Mesendoderm (in vitro differentiated cells): ENCODE measurements around the gene KCNJ12.
"Not testable (repeated sequence)": the region's sequence is repeated elsewhere in the genome, so short reads cannot be mapped to it uniquely, and the experiment has no call there.

Experiments
- DNase-seq: peaks from one replicate; pipeline ENCODE4 v3.0.0; 2013
- H2AK5ac ChIP-seq: 2 replicates; pipeline ENCODE4 v1.6.1; 2013; ENCODE audit warnings: low read length, inconsistent platforms
- H2BK120ac ChIP-seq: 2 replicates; pipeline ENCODE4 v1.6.1; 2013; ENCODE audit warnings: low read depth, mild to moderate bottlenecking, low read length, moderate library complexity, mixed read lengths
- H2BK15ac ChIP-seq: replicated peaks from 2 replicates; pipeline ENCODE4 v1.6.1; 2013; ENCODE audit warnings: low read depth, mild to moderate bottlenecking, moderate library complexity
- H2BK5ac ChIP-seq: 2 replicates; pipeline ENCODE4 v1.6.1; 2013; ENCODE audit warnings: low read length, inconsistent platforms
- H3K18ac ChIP-seq: 2 replicates; pipeline ENCODE4 v1.6.1; 2013; ENCODE audit warnings: mild to moderate bottlenecking, low read length, mixed read lengths
- H3K23ac ChIP-seq: one replicate; pipeline ENCODE4 v1.6.1; 2013; ENCODE audit warnings: low read length
- H3K27ac ChIP-seq: 2 replicates; pipeline ENCODE4 v1.5.1; 2013; ENCODE audit warnings: low read depth, mild to moderate bottlenecking, inconsistent platforms, low read length, moderate library complexity
- H3K27me3 ChIP-seq: 2 replicates; pipeline ENCODE4 v1.6.1; 2013; ENCODE audit warnings: low read length, control low read depth, mild to moderate bottlenecking, inconsistent platforms; ENCODE audit not compliant: insufficient read depth, poor library complexity
- H3K36me3 ChIP-seq: 2 replicates; pipeline ENCODE4 v1.6.1; 2013; ENCODE audit warnings: low read length, inconsistent platforms; ENCODE audit not compliant: control insufficient read depth, insufficient read depth
- H3K4ac ChIP-seq: one replicate; pipeline ENCODE4 v1.6.1; 2013; ENCODE audit warnings: low read depth, mild to moderate bottlenecking, low read length, moderate library complexity
- H3K4me1 ChIP-seq: 2 replicates; pipeline ENCODE4 v1.6.1; 2013; ENCODE audit warnings: low read depth, low read length, inconsistent platforms; ENCODE audit not compliant: control insufficient read depth
- H3K4me2 ChIP-seq: 2 replicates; pipeline ENCODE4 v1.6.1; 2013; ENCODE audit warnings: low read length
- H3K4me3 ChIP-seq: 2 replicates; pipeline ENCODE4 v1.5.1; 2013; ENCODE audit warnings: mild to moderate bottlenecking, low read length
- H3K56ac ChIP-seq: one replicate; pipeline ENCODE4 v1.6.1; 2013; ENCODE audit warnings: low read length
- H3K79me1 ChIP-seq: 2 replicates; pipeline ENCODE4 v1.6.1; 2013; ENCODE audit warnings: low read length, inconsistent platforms
- H3K79me2 ChIP-seq: 2 replicates; pipeline ENCODE4 v1.6.1; 2013; ENCODE audit warnings: mild to moderate bottlenecking, low read length; ENCODE audit not compliant: control insufficient read depth, insufficient read depth
- H3K9ac ChIP-seq: 2 replicates; pipeline ENCODE4 v1.6.1; 2013; ENCODE audit warnings: low read length, inconsistent platforms
- H4K5ac ChIP-seq: one replicate; pipeline ENCODE4 v1.6.1; 2013; ENCODE audit warnings: low read length
- H4K8ac ChIP-seq: one replicate; pipeline ENCODE4 v1.6.1; 2013; ENCODE audit warnings: low read depth, mild to moderate bottlenecking, control low read depth, low read length, moderate library complexity
- WGBS: extraction: QIAGEN DNeasy Blood & Tissue Kit; methylation state at CpG from one replicate; pipeline ENCODE4 v1.1.7; 2013; ENCODE audit warnings: low lambda C conversion rate, missing lambda C conversion rate; ENCODE audit not compliant: insufficient coverage; ENCODE audit errors: extremely low coverage; 5-methylcytosine and 5-hydroxymethylcytosine counted together

KCNJ12 gene

DNA sequence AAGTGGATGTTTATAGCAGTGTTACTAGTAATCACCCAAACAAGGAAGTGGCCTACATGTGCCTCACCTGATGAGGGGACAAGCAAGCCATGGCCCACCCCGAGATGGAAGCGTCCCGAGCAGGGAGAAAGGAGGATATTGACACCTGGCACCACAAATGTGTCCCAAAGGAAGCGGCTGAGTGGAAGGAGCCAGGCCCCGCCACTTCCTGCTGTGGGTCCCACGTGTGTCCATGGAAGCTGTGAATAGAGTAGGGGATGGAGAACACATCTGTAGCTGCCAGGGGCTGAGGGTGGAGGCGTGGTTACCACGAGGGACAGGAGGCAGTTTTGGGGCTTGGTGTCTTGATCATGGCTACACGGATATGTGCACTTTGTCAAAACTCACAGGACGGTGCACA lies 49.2 kb downstream of the KCNJ12 start:
- Histone ChIP-seq H2AK5ac (no peak overlapping the region), H3K4me3 (no peak overlapping the region), H2BK120ac (no peak overlapping the region), H3K18ac (no peak overlapping the region), H4K5ac (no peak overlapping the region), H3K56ac (no peak overlapping the region), H3K4ac (no peak overlapping the region), H3K27me3 (no peaks in the 10 kb centered on the region), H3K27ac (no peak overlapping the region), H3K9ac (no peak overlapping the region), H3K4me2 (no peak overlapping the region), H3K79me1 (no peaks in the 10 kb centered on the region), H3K36me3 (no peaks in the 10 kb centered on the region), H3K23ac (no peak overlapping the region), H3K4me1 (no peaks in the 10 kb centered on the region), H2BK5ac (no peak overlapping the region), H2BK15ac (no peak overlapping the region), H3K79me2 (no peaks in the 10 kb centered on the region), H4K8ac (no peak overlapping the region)
- WGBS = no CpG with 5 or more reads among the region's 10 CpGs
- no peak for DNase-seq

- no peak for DNase-seq
- Histone ChIP-seq H3K4ac (no peak overlapping the region), H3K4me1 (no peaks in the 10 kb centered on the region), H3K56ac (no peak overlapping the region), H4K5ac (no peak overlapping the region), H3K79me1 (no peaks in the 10 kb centered on the region), H2BK5ac (no peak overlapping the region), H3K4me2 (no peak overlapping the region), H2AK5ac (no peak overlapping the region), H2BK15ac (no peak overlapping the region), H2BK120ac (no peak overlapping the region), H3K18ac (no peak overlapping the region), H3K27me3 (no peaks in the 10 kb centered on the region), H3K4me3 (no peak overlapping the region), H3K36me3 (no peaks in the 10 kb centered on the region), H4K8ac (no peak overlapping the region), H3K23ac (no peak overlapping the region), H3K27ac (no peak overlapping the region), H3K79me2 (no peaks in the 10 kb centered on the region), H3K9ac (no peak overlapping the region)
- no CpG with 5 or more reads among the region's 4 CpGs for WGBS
Measured at GRCh38 chr17:21425736-21426135, 49.6 kb downstream of the KCNJ12 start.

DNA sequence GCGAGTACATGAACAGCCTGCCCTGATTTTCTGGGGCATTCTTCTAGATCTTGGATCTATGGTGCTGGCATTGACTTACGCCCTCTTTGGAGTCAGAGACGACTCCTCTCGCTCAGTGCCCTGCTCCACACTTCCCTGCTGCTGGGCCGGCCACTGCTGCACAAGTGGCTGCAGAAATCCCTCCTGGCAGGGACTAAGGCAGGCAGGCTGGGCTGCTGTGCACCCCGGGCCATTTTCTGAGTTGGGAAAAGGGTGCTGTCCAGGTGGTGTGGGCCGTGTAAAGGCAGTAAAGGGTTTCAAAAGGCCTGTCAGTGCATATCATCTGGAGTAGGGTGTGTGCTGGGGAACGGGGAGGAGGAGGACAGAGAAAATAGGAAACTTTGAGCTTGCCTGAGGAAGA lies 50.1 kb downstream of the KCNJ12 start:
- no CpG with 5 or more reads among the region's 8 CpGs for WGBS
- not testable (repeated sequence) for H4K8ac ChIP-seq, H3K4me3 ChIP-seq, H3K27me3 ChIP-seq, H3K27ac ChIP-seq, H3K9ac ChIP-seq, H2BK15ac ChIP-seq, H3K18ac ChIP-seq, H2AK5ac ChIP-seq, H3K56ac ChIP-seq, H3K36me3 ChIP-seq, H3K79me2 ChIP-seq, H3K4me1 ChIP-seq, H3K23ac ChIP-seq, H3K4ac ChIP-seq, H4K5ac ChIP-seq, H3K79me1 ChIP-seq, H2BK120ac ChIP-seq, H3K4me2 ChIP-seq, DNase-seq, H2BK5ac ChIP-seq

- H3K79me2 ChIP-seq, H3K4ac ChIP-seq, H3K23ac ChIP-seq, H4K5ac ChIP-seq, H3K4me2 ChIP-seq, H3K27me3 ChIP-seq, H3K56ac ChIP-seq, DNase-seq, H3K4me1 ChIP-seq, H3K79me1 ChIP-seq, H2BK15ac ChIP-seq, H4K8ac ChIP-seq, H3K36me3 ChIP-seq, H2BK120ac ChIP-seq, H3K4me3 ChIP-seq, H3K9ac ChIP-seq, H2AK5ac ChIP-seq, H3K18ac ChIP-seq, H2BK5ac ChIP-seq, H3K27ac ChIP-seq: not testable (repeated sequence)
- WGBS = no CpG with 5 or more reads among the region's 8 CpGs
Measured at GRCh38 chr17:21426876-21427275, 50.7 kb downstream of the KCNJ12 start.

DNA sequence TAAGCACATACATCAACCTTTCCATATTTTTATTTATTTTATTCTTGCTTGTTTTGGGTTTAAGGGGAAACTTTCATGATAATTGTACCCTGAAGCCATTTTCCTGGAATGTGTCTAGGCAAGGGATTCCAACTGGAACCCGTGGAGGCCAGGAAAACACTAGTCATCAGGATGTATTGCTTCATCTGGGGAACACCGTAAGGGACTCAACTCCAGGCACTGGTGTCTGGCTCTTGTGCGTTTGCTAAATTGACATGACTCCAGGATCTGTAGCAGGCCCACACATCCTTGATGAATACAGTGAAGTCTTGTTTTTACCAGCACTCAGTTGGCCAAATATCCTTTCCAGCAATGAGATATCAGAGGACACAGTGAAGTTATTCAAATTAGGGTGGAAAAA lies 51.6 kb downstream of the KCNJ12 start:
- not testable (repeated sequence) for H3K27me3 ChIP-seq, DNase-seq, H2BK5ac ChIP-seq, H3K4ac ChIP-seq, H3K9ac ChIP-seq, H3K23ac ChIP-seq, H3K18ac ChIP-seq, H2BK120ac ChIP-seq, H4K8ac ChIP-seq, H2AK5ac ChIP-seq, H3K79me2 ChIP-seq, H3K4me3 ChIP-seq, H3K56ac ChIP-seq, H4K5ac ChIP-seq, H3K79me1 ChIP-seq, H3K27ac ChIP-seq, H3K4me1 ChIP-seq, H3K36me3 ChIP-seq, H2BK15ac ChIP-seq, H3K4me2 ChIP-seq
- no CpG with 5 or more reads among the region's 3 CpGs for WGBS

- not testable (repeated sequence) for H2BK15ac ChIP-seq, H3K9ac ChIP-seq, DNase-seq, H3K4me3 ChIP-seq, H2AK5ac ChIP-seq, H3K18ac ChIP-seq, H3K79me2 ChIP-seq, H3K23ac ChIP-seq, H4K8ac ChIP-seq, H3K4ac ChIP-seq, H3K36me3 ChIP-seq, H3K79me1 ChIP-seq, H3K4me1 ChIP-seq, H3K27ac ChIP-seq, H2BK5ac ChIP-seq, H2BK120ac ChIP-seq, H4K5ac ChIP-seq, H3K27me3 ChIP-seq, H3K56ac ChIP-seq, H3K4me2 ChIP-seq
- no CpG with 5 or more reads among the region's 5 CpGs for WGBS
Measured at GRCh38 chr17:21428752-21429424, 52.7 kb downstream of the KCNJ12 start.
